Stimulated activated CD8-positive, alpha-beta memory T cell treated with anti-CD3 and anti-CD28 coated beads, Interleukin-7, amount 100 ng/mL, for 24 hours (primary cell): ENCODE results near the gene IL17REL.
"Not testable (repeated sequence)": the region's sequence is repeated elsewhere in the genome, so short reads cannot be mapped to it uniquely, and the experiment has no call there.

Experiments
- DNase-seq: peaks from one replicate; pipeline ENCODE4 v3.0.0-alpha.2; 2020; ENCODE audit warnings: low read depth

IL17REL gene

GRCh38 chr22:49989826-49990225 lies 22.7 kb downstream of the IL17REL start:
- DNase-seq = not testable (repeated sequence)

- no peak for DNase-seq
Observed at GRCh38 chr22:49986325-49986724, 26.2 kb downstream of the IL17REL start.

GRCh38 chr22:49983148-49984042 lies 29.2 kb downstream of the IL17REL start:
- no peak for DNase-seq

GRCh38 chr22:49981799-49982198 lies 30.8 kb downstream of the IL17REL start:
- not testable (repeated sequence) for DNase-seq

- no peak for DNase-seq
Observed at GRCh38 chr22:49979587-49980264, 32.8 kb downstream of the IL17REL start.

- DNase-seq = no peak
Observed at GRCh38 chr22:49977578-49977977, 35.0 kb downstream of the IL17REL start.

GRCh38 chr22:49976439-49977175 lies 36.0 kb downstream of the IL17REL start:
- no peak for DNase-seq

GRCh38 chr22:49975543-49976389 lies 36.8 kb downstream of the IL17REL start:
- DNase-seq = no peak

GRCh38 chr22:49973018-49973961 lies 39.3 kb downstream of the IL17REL start:
- no peak for DNase-seq

GRCh38 chr22:49972163-49973017 lies 40.2 kb downstream of the IL17REL start:
- no peak for DNase-seq

- peak; percentile 59 for DNase-seq
Observed at GRCh38 chr22:49971232-49972162, 41.1 kb downstream of the IL17REL start.

GRCh38 chr22:49970528-49971231 lies 41.9 kb downstream of the IL17REL start:
- peak; percentile 85 for DNase-seq

- DNase-seq = no peak
Observed at GRCh38 chr22:49969751-49970527, 42.6 kb downstream of the IL17REL start.

GRCh38 chr22:49968831-49969661 lies 43.5 kb downstream of the IL17REL start:
- DNase-seq = no peak

GRCh38 chr22:49968313-49968830 lies 44.2 kb downstream of the IL17REL start:
- no peak for DNase-seq

- no peak for DNase-seq
Observed at GRCh38 chr22:49967706-49968208, 44.8 kb downstream of the IL17REL start.
